ENCODE measurements around the gene APOL6.
"Not testable (repeated sequence)": the region's sequence is repeated elsewhere in the genome, so short reads cannot be mapped to it uniquely, and the experiment has no call there.

The APOL6 gene

GRCh38 chr22:35620624-35621251 lies 27.5 kb upstream of the APOL6 start:
- Histone ChIP-seq H3K14ac (ENCODE audit: low read length) (no peak overlapping the region), H3K23ac (ENCODE audit: low read depth, low read length, poor library complexity) (no peak overlapping the region), H2AK5ac (ENCODE audit: low read depth, low read length) (peak overlapping the region; percentile 77), H2BK5ac (ENCODE audit: low read length) (no peak overlapping the region), H4K8ac (ENCODE audit: low read depth, low read length) (no peak overlapping the region), H2BK12ac (ENCODE audit: low read length) (no peak overlapping the region), H2AFZ (ENCODE audit: low read length) (no peak overlapping the region), H2BK15ac (ENCODE audit: low read length) (no peak overlapping the region), H3K79me1 (ENCODE audit: low read depth, low read length) (no peaks in the 10 kb centered on the region), H3K4me2 (ENCODE audit: insufficient read depth, low read length, poor library complexity, severe bottlenecking) (no peak overlapping the region), H3K9me3 (replicated peaks in 1 of 2; ENCODE audit: control insufficient read depth in 2 of 2, insufficient read depth in 1 of 2, low read depth in 1 of 2, low read length in 2 of 2) (peaks cover 0 to 2% of the 10 kb centered on the region in 2 donors), H3K9ac (ENCODE audit: low read depth, low read length, poor library complexity) (peak overlapping the region; percentile 44), H3K4me1 (ENCODE audit: control insufficient read depth in 2 of 2, insufficient read depth in 1 of 2, low read depth in 1 of 2, low read length in 2 of 2) (peaks cover 6 to 9% of the 10 kb centered on the region in 2 donors), H3K18ac (ENCODE audit: low read length) (peak overlapping the region; percentile 68), H3K4ac (ENCODE audit: low read length) (no peak overlapping the region), H3K27me3 (ENCODE audit: control insufficient read depth in 3 of 3, insufficient read depth in 3 of 3, low read depth in 1 of 3, low read length in 3 of 3) (peaks cover 0 to 23% (median 0%) of the 10 kb centered on the region in 3 experiments), H2BK120ac (ENCODE audit: low read depth, low read length) (no peak overlapping the region), H3K36me3 (replicated peaks in 1 of 2; ENCODE audit: control insufficient read depth in 2 of 2, insufficient read depth in 2 of 2, low read length in 2 of 2) (no peaks in the 10 kb centered on the region), H4K91ac (ENCODE audit: low read depth, low read length, poor library complexity) (no peak overlapping the region), H3K4me3 (ENCODE audit: low read length in 2 of 2) (no peak overlapping the region), H3K27ac (replicated peaks; ENCODE audit: low read length) (no peak overlapping the region)
- no CpG with 5 or more reads among the region's 15 CpGs for WGBS, 2 donors (ENCODE audit: extremely low coverage in 2 of 2, insufficient read length in 2 of 2, insufficient replicate concordance in 1 of 2)
- no peak for DNase-seq (ENCODE audit: low spot score)

GRCh38 chr22:35621451-35621850 lies 26.8 kb upstream of the APOL6 start:
- H3K27ac ChIP-seq (replicated peaks; ENCODE audit: low read length) = no peak overlapping the region
- H4K8ac ChIP-seq (ENCODE audit: low read depth, low read length) = no peak overlapping the region

DNA sequence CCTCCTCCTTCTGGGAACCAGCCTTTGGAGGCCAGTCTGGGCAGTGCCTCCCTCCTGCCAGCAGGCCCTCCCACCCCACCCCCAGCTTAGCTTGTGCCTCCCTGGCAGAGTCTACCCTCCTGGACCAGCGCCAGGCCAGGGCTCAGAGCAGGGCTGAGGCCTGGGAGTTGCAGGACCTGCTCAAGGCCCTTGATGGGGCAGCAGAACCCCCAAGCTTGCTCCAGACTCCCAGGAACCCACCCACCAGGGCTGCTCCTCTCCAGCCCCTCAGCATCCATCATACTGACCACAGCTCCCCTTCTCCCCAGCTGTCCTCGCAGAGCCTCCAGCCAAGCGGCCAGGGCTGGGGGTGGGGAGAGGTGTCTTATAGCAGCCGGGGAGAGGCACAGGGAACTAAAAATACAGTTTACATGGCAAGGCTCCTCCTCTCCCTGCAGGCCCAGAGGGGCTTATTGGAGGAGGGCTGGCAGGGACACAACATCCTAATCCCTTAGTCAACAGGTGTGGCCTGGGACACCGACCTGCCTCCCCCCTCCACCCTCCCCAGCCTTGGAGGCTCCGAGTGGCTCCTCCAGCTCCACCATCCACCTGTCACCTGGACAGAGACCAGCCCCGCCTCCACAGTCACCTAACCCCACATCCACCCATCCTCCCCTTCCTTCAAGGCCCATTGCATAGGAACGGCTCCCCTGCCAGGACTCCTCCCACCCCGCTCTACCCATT lies 25.9 kb upstream of the APOL6 start:
- H3K14ac ChIP-seq (ENCODE audit: low read length) = no peak overlapping the region
- peaks cover 0 to 2% of the 10 kb centered on the region in 2 donors for H3K9me3 ChIP-seq (replicated peaks in 1 of 2; ENCODE audit: control insufficient read depth in 2 of 2, insufficient read depth in 1 of 2, low read depth in 1 of 2, low read length in 2 of 2)
- H2BK15ac ChIP-seq (ENCODE audit: low read length) = peak overlapping the region; percentile 51
- H3K36me3 ChIP-seq (replicated peaks in 1 of 2; ENCODE audit: control insufficient read depth in 2 of 2, insufficient read depth in 2 of 2, low read length in 2 of 2) = no peaks in the 10 kb centered on the region
- H3K18ac ChIP-seq (ENCODE audit: low read length) = peak overlapping the region; percentile 76
- no peaks in the 10 kb centered on the region for H3K79me1 ChIP-seq (ENCODE audit: low read depth, low read length)
- no peak overlapping the region for H4K8ac ChIP-seq (ENCODE audit: low read depth, low read length)
- no peak overlapping the region for H3K4ac ChIP-seq (ENCODE audit: low read length)
- no peak overlapping the region for H2BK5ac ChIP-seq (ENCODE audit: low read length)
- H3K4me3 ChIP-seq (ENCODE audit: low read length in 2 of 2) = no peak overlapping the region
- H3K9ac ChIP-seq (ENCODE audit: low read depth, low read length, poor library complexity) = no peak overlapping the region
- H3K4me1 ChIP-seq (ENCODE audit: control insufficient read depth in 2 of 2, insufficient read depth in 1 of 2, low read depth in 1 of 2, low read length in 2 of 2) = peaks cover 6 to 8% of the 10 kb centered on the region in 2 donors
- no peak for DNase-seq (ENCODE audit: low spot score)
- H2AK5ac ChIP-seq (ENCODE audit: low read depth, low read length) = peak overlapping the region; percentile 84
- peak overlapping the region; percentile 19 for H3K23ac ChIP-seq (ENCODE audit: low read depth, low read length, poor library complexity)
- H2BK12ac ChIP-seq (ENCODE audit: low read length) = no peak overlapping the region
- H2AFZ ChIP-seq (ENCODE audit: low read length) = no peak overlapping the region
- no peak overlapping the region for H3K27ac ChIP-seq (replicated peaks; ENCODE audit: low read length)
- no CpG with 5 or more reads among the region's 9 CpGs for WGBS, 2 donors (ENCODE audit: extremely low coverage in 2 of 2, insufficient read length in 2 of 2, insufficient replicate concordance in 1 of 2)
- H4K91ac ChIP-seq (ENCODE audit: low read depth, low read length, poor library complexity) = no peak overlapping the region
- H3K27me3 ChIP-seq (ENCODE audit: control insufficient read depth in 3 of 3, insufficient read depth in 3 of 3, low read depth in 1 of 3, low read length in 3 of 3) = peaks cover 0 to 9% (median 0%) of the 10 kb centered on the region in 3 experiments
- no peak overlapping the region for H2BK120ac ChIP-seq (ENCODE audit: low read depth, low read length)
- H3K4me2 ChIP-seq (ENCODE audit: insufficient read depth, low read length, poor library complexity, severe bottlenecking) = no peak overlapping the region

More at GRCh38 chr22:35621451-35621850, 26.8 kb upstream of the APOL6 start:
- no peak overlapping the region for H3K4ac ChIP-seq (ENCODE audit: low read length)
- no peak overlapping the region for H2BK12ac ChIP-seq (ENCODE audit: low read length)
- no peak overlapping the region for H4K91ac ChIP-seq (ENCODE audit: low read depth, low read length, poor library complexity)
- no peak overlapping the region for H2AK5ac ChIP-seq (ENCODE audit: low read depth, low read length)
- H2AFZ ChIP-seq (ENCODE audit: low read length) = no peak overlapping the region
- H2BK120ac ChIP-seq (ENCODE audit: low read depth, low read length) = no peak overlapping the region
- H3K27me3 ChIP-seq (ENCODE audit: control insufficient read depth in 3 of 3, insufficient read depth in 3 of 3, low read depth in 1 of 3, low read length in 3 of 3) = peaks cover 0 to 16% (median 0%) of the 10 kb centered on the region in 3 experiments
- H3K79me1 ChIP-seq (ENCODE audit: low read depth, low read length) = no peaks in the 10 kb centered on the region
- no peak overlapping the region for H3K23ac ChIP-seq (ENCODE audit: low read depth, low read length, poor library complexity)
- no peak overlapping the region for H3K9ac ChIP-seq (ENCODE audit: low read depth, low read length, poor library complexity)
- peaks cover 6 to 9% of the 10 kb centered on the region in 2 donors for H3K4me1 ChIP-seq (ENCODE audit: control insufficient read depth in 2 of 2, insufficient read depth in 1 of 2, low read depth in 1 of 2, low read length in 2 of 2)
- H3K36me3 ChIP-seq (replicated peaks in 1 of 2; ENCODE audit: control insufficient read depth in 2 of 2, insufficient read depth in 2 of 2, low read length in 2 of 2) = no peaks in the 10 kb centered on the region
- H3K14ac ChIP-seq (ENCODE audit: low read length) = peak overlapping the region; percentile 49
- peaks cover 0 to 2% of the 10 kb centered on the region in 2 donors for H3K9me3 ChIP-seq (replicated peaks in 1 of 2; ENCODE audit: control insufficient read depth in 2 of 2, insufficient read depth in 1 of 2, low read depth in 1 of 2, low read length in 2 of 2)
- no peak overlapping the region for H2BK5ac ChIP-seq (ENCODE audit: low read length)
- no peak overlapping the region for H3K4me3 ChIP-seq (ENCODE audit: low read length in 2 of 2)
- no peak overlapping the region for H3K4me2 ChIP-seq (ENCODE audit: insufficient read depth, low read length, poor library complexity, severe bottlenecking)
- no peak overlapping the region for H2BK15ac ChIP-seq (ENCODE audit: low read length)
- no peak for DNase-seq (ENCODE audit: low spot score)
- WGBS, 2 donors (ENCODE audit: extremely low coverage in 2 of 2, insufficient read length in 2 of 2, insufficient replicate concordance in 1 of 2) = no CpG with 5 or more reads among the region's 6 CpGs
- no peak overlapping the region for H3K18ac ChIP-seq (ENCODE audit: low read length)

DNA sequence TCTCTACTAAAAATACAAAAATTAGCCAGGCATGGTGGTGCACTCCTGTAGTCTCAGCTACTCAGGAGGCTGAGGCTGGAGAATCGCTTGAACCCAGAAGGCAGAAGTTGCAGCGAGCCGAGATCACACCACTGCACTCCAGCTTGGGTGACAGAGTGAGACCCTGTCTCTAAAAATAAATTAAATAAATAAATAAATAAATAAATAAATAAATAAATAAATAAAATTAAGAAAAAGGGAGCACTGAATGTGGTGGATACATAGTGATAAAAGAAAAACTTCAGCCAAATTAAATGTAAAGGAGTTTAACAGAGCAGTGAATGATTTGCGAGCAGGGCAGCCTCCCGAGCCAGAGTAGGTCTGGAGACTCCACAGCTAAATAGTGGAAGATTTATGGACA lies 24.4 kb upstream of the APOL6 start:
- H2AFZ ChIP-seq (ENCODE audit: low read length); H2BK120ac ChIP-seq (ENCODE audit: low read depth, low read length); DNase-seq (ENCODE audit: low spot score); H2BK12ac ChIP-seq (ENCODE audit: low read length); H4K91ac ChIP-seq (ENCODE audit: low read depth, low read length, poor library complexity); H3K27me3 ChIP-seq (ENCODE audit: control insufficient read depth in 3 of 3, insufficient read depth in 3 of 3, low read depth in 1 of 3, low read length in 3 of 3); H3K4ac ChIP-seq (ENCODE audit: low read length); H3K4me3 ChIP-seq (ENCODE audit: low read length in 2 of 2); H4K8ac ChIP-seq (ENCODE audit: low read depth, low read length); H2AK5ac ChIP-seq (ENCODE audit: low read depth, low read length); H3K27ac ChIP-seq (replicated peaks; ENCODE audit: low read length); H3K14ac ChIP-seq (ENCODE audit: low read length); H3K23ac ChIP-seq (ENCODE audit: low read depth, low read length, poor library complexity); H3K36me3 ChIP-seq (replicated peaks in 1 of 2; ENCODE audit: control insufficient read depth in 2 of 2, insufficient read depth in 2 of 2, low read length in 2 of 2); H3K4me1 ChIP-seq (ENCODE audit: control insufficient read depth in 2 of 2, insufficient read depth in 1 of 2, low read depth in 1 of 2, low read length in 2 of 2); H3K9ac ChIP-seq (ENCODE audit: low read depth, low read length, poor library complexity); H3K79me1 ChIP-seq (ENCODE audit: low read depth, low read length); H3K4me2 ChIP-seq (ENCODE audit: insufficient read depth, low read length, poor library complexity, severe bottlenecking); H2BK5ac ChIP-seq (ENCODE audit: low read length); H3K18ac ChIP-seq (ENCODE audit: low read length); H3K9me3 ChIP-seq (replicated peaks in 1 of 2; ENCODE audit: control insufficient read depth in 2 of 2, insufficient read depth in 1 of 2, low read depth in 1 of 2, low read length in 2 of 2); H2BK15ac ChIP-seq (ENCODE audit: low read length): not testable (repeated sequence)
- WGBS, 2 donors (ENCODE audit: extremely low coverage in 2 of 2, insufficient read length in 2 of 2, insufficient replicate concordance in 1 of 2) = no CpG with 5 or more reads among the region's 5 CpGs
